Kidney capillary endothelial cell (primary cell): ENCODE data around the gene ABCC4.
A peak's percentile ranks its signal among the peaks of the same experiment; 100 is the strongest.

Experiments
- DNase-seq: peaks from one replicate; pipeline ENCODE4 v3.0.0-alpha.2; 2018; ENCODE audit warnings: low spot score

ABCC4 gene

DNA sequence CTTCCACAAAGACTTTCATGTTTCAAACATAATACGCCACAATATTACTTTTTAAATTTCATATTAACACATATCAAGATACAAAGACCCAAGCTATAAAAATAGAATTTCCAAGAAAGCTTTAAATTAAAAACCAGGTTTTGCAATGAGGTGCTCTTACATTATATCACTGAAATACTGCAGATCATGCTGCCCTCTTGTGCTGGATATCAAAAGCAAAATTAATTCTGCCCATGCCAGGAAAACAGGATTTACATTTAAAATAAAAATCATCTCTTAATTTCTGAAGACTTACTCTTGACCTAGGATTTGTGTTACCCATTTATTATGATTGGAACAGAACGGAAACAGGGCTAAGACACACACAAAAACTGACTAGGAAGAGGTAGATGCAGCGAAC lies 145.0 kb downstream of the ABCC4 start:
- no peak for DNase-seq

GRCh38 chr13:95155504-95155903 lies 145.7 kb downstream of the ABCC4 start:
- no peak for DNase-seq

DNA sequence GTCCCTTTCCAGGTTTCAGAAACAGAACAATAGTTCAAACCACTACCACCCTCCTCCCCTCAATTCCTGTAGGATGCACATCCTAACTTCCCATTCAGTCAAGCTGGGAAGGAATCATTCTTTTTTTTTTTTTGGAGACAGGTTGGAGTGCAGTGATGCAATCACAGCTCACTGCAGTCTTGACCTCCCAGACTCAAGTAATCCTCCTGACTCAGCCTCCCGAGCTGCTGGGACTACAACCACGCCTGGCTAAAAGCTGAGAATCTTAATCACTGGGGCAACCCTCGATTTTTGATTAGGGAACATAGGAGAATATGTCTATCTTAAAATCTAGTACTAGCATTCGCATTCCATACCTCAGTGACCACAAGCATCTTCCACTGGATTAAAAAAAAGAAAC lies 146.2 kb downstream of the ABCC4 start:
- no peak for DNase-seq

DNA sequence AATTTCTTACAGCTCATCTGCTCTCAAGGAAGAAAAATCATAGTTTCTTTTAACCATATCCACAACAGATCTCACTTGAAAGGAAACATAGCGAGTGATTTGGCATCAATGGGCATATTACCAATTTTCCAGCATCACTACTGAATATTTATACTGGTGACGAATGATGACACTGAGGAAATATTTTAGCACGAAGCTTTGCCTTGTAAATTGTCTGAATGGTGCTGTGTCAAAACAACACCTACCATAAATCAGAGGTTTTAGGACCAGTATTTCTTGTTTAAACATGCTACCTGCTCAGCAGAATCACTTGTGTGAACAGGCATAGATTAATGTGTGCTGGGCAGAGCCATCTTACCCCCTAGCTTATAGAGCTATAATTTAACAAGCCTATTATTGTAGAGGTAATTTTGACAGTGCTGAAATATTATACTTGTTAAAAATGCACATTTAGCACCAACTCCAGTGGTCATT lies 146.8 kb downstream of the ABCC4 start:
- DNase-seq, result no peak

- DNase-seq, result peak; percentile 46
These were observed 147.4 kb downstream of the ABCC4 start for GRCh38 chr13:95153647-95154412.

DNA sequence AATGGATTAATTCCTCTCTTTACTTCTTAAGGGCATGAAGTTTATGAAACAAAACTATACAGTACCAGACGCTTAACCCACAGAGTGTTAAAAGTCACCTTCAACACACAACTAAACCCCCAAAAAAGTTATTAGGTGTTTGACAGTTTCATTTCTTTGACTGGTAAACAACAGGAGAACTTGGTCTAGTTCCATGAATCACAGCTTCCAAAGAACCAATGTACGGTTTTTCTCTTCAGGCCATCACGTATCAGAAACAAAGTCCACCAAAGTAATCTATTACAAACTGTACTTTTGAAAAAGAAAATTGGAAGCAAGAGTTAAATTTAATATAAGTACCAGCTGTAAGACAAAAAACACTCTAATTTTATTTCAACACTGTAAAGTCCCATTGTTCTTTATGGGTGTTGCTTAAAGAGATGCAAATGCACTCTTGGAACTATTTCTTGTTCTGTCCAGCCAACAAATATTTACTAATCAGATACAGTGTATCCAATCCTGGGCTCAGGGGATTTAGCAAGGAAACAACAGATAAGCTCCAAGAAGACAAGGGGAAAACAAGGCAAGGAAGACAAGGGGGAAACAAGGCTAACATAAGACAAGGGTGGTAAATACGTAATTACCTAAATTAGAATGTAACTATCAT lies 149.2 kb downstream of the ABCC4 start:
- DNase-seq, result no peak

- no peak for DNase-seq
These were observed 150.7 kb downstream of the ABCC4 start for GRCh38 chr13:95150555-95150954.

- DNase-seq, result no peak
These were observed 154.8 kb downstream of the ABCC4 start for GRCh38 chr13:95146486-95146885.

DNA sequence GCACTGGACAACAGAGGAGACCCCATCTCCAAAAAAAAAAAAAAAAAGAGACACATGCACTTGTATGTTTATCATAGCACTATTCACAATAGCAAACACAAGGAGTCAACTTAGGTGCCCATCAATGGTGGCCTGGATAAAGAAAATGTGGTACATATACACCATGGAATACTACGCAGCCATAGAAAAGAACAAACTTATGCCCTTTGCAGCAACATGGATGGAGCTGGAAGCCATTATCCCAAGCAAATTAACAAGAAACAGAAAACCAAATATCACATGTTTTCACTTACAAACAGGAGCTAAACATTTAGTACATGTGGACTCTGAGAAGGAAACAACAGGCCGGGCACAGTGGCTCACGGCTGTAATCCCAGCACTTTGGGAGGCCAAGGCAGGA lies 155.7 kb downstream of the ABCC4 start:
- no peak for DNase-seq

DNA sequence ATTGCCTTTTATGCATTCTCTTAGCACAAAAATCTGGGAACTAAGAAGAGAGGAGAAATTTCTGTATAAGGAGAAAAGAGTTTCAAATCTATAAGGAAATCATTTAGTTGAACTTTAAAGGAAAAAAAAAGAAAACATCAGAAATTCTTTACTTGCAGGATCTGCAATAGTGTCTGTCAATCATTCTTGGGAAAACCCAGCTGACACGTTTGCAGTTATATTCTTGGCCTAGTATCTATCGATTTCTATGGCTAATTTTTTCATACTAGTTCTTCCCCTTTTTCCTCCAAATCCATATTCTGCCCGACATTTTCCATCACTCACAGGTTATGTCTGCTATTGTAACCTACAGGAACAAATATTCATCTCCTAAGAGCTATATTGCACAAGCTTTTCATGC lies 160.7 kb downstream of the ABCC4 start:
- no peak for DNase-seq

GRCh38 chr13:95138876-95139585 lies 162.2 kb downstream of the ABCC4 start:
- DNase-seq, result no peak

GRCh38 chr13:95137096-95137495 lies 164.2 kb downstream of the ABCC4 start:
- DNase-seq, result peak; percentile 85

DNA sequence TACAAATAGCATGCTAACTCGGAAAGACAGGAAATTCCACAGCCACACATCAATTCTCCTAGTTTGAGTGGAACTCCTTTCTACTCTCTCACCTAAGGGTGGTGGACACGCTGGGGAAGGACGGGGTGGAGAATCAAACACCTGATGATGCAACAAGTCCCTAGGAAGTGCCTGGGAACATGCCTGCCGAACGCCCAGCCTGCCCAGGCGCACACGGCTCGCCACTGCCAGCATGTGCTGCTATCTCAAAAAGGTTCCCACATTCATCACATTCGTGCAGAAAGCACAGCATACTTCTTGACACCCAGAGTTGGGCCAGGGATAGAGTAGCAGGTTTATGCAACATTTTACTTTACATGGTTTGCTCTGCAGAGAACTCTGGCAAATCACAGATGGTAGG lies 164.6 kb downstream of the ABCC4 start:
- DNase-seq, result no peak

- no peak for DNase-seq
These were observed 167.8 kb downstream of the ABCC4 start for GRCh38 chr13:95133498-95133897.

- DNase-seq, result no peak
These were observed 172.2 kb downstream of the ABCC4 start for GRCh38 chr13:95129004-95129403.

DNA sequence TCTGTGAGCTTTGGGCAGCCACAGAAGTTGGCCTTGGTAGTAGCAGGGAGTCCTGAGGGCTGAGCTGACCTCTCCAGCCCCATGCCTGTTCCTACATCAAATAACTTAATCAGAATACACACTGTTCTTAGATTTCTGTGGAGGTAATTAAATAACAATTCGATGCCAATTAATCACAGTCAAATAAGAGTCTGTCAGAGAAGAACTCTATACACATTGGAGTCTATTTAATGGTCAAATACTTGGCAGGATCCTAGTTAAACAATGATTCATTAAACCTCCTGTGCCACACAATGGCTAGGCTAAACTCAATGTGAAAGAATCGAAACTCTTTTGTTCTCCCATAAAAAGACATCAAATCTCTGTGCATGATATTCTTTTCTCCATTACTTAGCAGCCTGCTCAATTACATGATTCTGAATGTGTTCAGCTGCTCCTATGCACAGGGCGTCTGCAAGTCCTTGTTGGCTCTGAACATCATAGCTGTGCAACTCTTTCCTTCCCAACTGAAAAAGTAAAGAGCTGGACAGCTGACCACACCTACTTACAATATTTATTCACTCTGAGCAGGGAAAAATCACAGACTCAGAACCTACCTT lies 173.1 kb downstream of the ABCC4 start:
- no peak for DNase-seq

GRCh38 chr13:95124959-95125358 lies 176.3 kb downstream of the ABCC4 start:
- DNase-seq, result no peak

DNA sequence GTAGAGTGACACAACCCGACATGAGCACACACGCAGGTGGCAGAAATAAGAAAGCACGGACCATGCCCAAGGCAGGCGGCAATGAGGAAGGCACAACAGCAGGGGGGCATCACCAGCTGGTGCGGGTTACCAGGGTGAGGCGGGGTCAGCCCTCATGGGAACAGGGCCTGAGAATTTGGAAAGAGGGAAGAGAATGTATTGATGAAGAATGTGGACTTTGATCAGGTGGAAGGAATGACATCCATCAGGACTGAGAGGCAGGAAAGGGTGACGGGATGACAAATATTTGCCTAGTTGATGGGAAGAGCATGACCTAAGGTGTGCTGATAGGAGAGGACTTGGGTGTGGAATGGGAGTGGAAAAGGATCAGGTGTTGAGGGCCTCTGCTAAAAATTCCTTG lies 177.5 kb downstream of the ABCC4 start:
- DNase-seq, result no peak

DNA sequence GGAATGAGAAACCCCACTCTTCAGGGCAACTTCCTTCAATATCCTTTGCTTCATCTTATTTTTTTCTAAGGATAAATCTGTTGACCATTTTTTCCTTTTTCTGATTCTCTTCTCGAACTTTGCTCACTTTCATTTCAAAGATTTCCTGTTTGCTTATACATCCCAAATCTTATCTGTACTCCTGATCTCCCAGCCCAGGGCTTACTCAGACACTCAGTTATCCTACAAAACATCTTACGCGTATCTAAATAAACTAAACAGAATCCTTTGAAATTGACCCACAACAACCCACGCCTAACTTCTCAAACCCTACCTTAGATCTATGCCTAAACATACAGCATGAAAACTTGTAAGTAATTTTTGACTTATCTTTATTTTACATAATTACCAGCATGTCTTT lies 179.2 kb downstream of the ABCC4 start:
- no peak for DNase-seq

- no peak for DNase-seq
These were observed 179.7 kb downstream of the ABCC4 start for GRCh38 chr13:95121516-95121915.

GRCh38 chr13:95120650-95121049 lies 180.6 kb downstream of the ABCC4 start:
- no peak for DNase-seq

GRCh38 chr13:95118541-95119324 lies 182.5 kb downstream of the ABCC4 start:
- DNase-seq, result no peak
